NB4 (cell line): Measurements from ENCODE around the gene KRT72.

ENCODE experiments used
- CTCF ChIP-seq: IDR thresholded peaks from one replicate; pipeline ENCODE4 v1.5.1; 2012; ENCODE audit warnings: low read depth, low read length
- TF ChIP-seq, protein P1 (sequence below): IDR thresholded peaks from 2 replicates; pipeline ENCODE4 v1.6.1; 2011; ENCODE audit warnings: low read depth, low read length

- no peak for TF ChIP-seq CTCF
- TF ChIP-seq, protein P1, sequence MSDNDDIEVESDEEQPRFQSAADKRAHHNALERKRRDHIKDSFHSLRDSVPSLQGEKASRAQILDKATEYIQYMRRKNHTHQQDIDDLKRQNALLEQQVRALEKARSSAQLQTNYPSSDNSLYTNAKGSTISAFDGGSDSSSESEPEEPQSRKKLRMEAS: no peak
Measured at GRCh38 chr12:52634266-52635056, 33.2 kb upstream of the KRT72 start.
